ENCODE measurements around the gene VPS13C.

The VPS13C gene

GRCh38 chr15:62047282-62047827, 12.9 kb downstream of the VPS13C start:
- Histone ChIP-seq H3K4me3 (no peak overlapping the region), H3K27ac (no peak overlapping the region)
- no peak for TF ChIP-seq CTCF (IDR thresholded peaks at IDR 0.05)
- no peak for DNase-seq (ENCODE audit: low spot score)

- Histone ChIP-seq H3K27ac (no peak overlapping the region), H3K4me3 (no peak overlapping the region)
- no peak for TF ChIP-seq CTCF (IDR thresholded peaks at IDR 0.05)
- no peak for DNase-seq (ENCODE audit: low spot score)
These were observed 14.0 kb downstream of the VPS13C start for GRCh38 chr15:62046078-62046743.

GRCh38 chr15:62035256-62035924, 24.9 kb downstream of the VPS13C start:
- no peak overlapping the region for H3K4me3 ChIP-seq
- no peak overlapping the region for H3K27ac ChIP-seq
- TF ChIP-seq CTCF (IDR thresholded peaks at IDR 0.05): no peak
- no peak for DNase-seq (ENCODE audit: low spot score)

GRCh38 chr15:62027916-62028315, 32.3 kb downstream of the VPS13C start:
- TF ChIP-seq CTCF (IDR thresholded peaks at IDR 0.05): no peak
- no peak overlapping the region for H3K27ac ChIP-seq
- DNase-seq (ENCODE audit: low spot score): no peak

GRCh38 chr15:62027263-62027565, 33.0 kb downstream of the VPS13C start:
- DNase-seq (ENCODE audit: low spot score): no peak
- Histone ChIP-seq H3K27ac (no peak overlapping the region), H3K4me3 (no peak overlapping the region)
- no peak for TF ChIP-seq CTCF (IDR thresholded peaks at IDR 0.05)

More at GRCh38 chr15:62027916-62028315, 32.3 kb downstream of the VPS13C start:
- no peak overlapping the region for H3K4me3 ChIP-seq

GRCh38 chr15:62026487-62027262, 33.6 kb downstream of the VPS13C start:
- TF ChIP-seq CTCF (IDR thresholded peaks at IDR 0.05): no peak
- no peak for DNase-seq (ENCODE audit: low spot score)
- Histone ChIP-seq H3K4me3 (no peak overlapping the region), H3K27ac (no peak overlapping the region)
